Spleen (tissue), 7 donors: Measurements from ENCODE around the gene VPS39.

ENCODE experiments used
- CTCF ChIP-seq, 11 experiments: fragments of 200-600 bp in 7 of 11; fragments of 450-650 bp in 4 of 11; sonication (generic) in 4 of 11; IDR thresholded peaks in 8 of 11; conservative IDR thresholded peaks in 3 of 11; 1 replicate in 7 of 11; 2 replicates in 4 of 11; pipeline versions ENCODE4 v1.4.0 to v1.8.0; 2016 to 2021; ENCODE audit warnings: antibody characterized with exemption in 11 of 11, inconsistent platforms in 4 of 11, mild to moderate bottlenecking in 1 of 11
- POLR2A ChIP-seq, 3 donors: fragments of 450-650 bp; IDR thresholded peaks; one replicate each; pipeline ENCODE4 v1.5.1; 2017; ENCODE audit warnings: antibody characterized with exemption in 3 of 3, mild to moderate bottlenecking in 1 of 3
- POLR2AphosphoS5 ChIP-seq, 3 donors: sonication (generic); formaldehyde crosslinking; IDR thresholded peaks; one replicate each; pipeline ENCODE4 v1.5.1; 2017; ENCODE audit warnings: antibody characterized with exemption in 3 of 3
- donor health status: DM: no; HTN: no; CAD: no; lungs with moderate emphysema.
- donor health status: DM: no; HTN: no; CAD: no.
- donor health status: DM: no; HTN: no; CAD: no.

GRCh38 chr15:42215913-42216829 lies 8.1 kb upstream of the VPS39 start:
- TF ChIP-seq POLR2A (IDR thresholded peaks at IDR 0.05) (no peak), POLR2AphosphoS5 (IDR thresholded peaks at IDR 0.05) (no peak), CTCF (IDR thresholded peaks at IDR 0.05 in 8 of 11, conservative IDR thresholded peaks at IDR 0.05 in 3 of 11) (no peak)
